ENCODE results near the gene GUCD1.

Gene GUCD1

DNA sequence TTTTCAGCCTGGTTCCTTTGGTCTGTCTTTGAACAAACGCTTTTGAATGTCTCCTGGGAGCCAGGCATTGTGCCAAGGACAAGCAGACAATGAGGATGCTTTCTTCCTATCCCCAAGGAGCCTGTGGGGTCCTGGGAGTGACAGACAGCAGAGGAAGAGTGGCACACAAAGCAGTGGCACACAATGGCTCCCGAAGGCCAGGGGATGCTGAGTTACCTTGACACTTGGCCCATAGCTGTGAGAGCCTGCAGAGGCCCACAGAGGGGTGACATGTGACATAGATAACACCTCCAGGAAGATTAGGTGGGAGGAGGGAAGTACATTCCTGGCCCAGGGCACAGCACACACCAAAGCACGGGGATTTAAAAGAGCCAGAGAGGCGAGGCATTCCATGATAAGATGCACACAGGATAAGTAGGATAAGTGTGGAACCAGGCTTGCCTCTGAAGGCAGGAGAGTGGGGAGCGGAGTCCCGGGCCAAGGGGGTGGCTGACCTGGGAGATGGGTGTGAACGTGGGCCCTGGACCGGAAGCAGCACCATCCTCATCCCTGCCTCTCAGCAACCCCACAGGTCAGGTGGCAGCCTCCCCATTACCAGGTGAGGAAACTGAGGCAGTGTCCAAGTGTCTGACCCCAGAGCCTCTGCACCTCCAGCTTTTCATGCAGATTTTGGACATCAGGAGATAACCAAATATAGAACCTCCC is 53.5 kb downstream of the GUCD1 start:
- DNase-seq, result no peak

DNA sequence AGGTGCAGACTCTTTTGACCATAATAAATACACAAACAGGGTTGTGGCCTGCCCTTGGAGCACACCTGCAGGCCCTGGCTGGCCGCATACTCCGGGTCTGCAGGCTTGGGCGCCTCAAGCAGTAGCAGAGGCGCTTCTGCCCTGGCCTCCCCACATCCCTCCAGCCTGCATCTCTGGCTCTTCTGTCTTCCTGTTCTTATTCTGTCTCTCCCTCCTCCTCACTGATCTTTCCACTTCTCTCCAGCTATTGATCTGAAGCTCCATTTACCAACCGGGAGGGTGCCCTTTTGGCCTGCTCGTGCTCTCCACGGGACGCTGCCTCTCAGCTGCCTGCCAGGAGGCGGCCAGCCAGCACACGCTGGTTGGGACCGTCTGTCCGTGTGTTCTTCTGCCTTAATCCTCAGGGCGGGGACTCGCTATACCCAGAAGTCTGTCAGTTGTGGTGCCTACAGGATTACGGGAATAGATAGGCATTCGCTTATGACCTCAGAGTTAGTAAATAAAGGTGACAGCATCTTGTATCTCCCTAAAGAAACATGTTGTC is 54.6 kb downstream of the GUCD1 start:
- DNase-seq, result no peak

- no peak for DNase-seq
These were observed 55.1 kb downstream of the GUCD1 start for GRCh38 chr22:24499706-24500276.

GRCh38 chr22:24498824-24499223 is 56.1 kb downstream of the GUCD1 start:
- DNase-seq, result no peak

- no peak for DNase-seq
These were observed 57.1 kb downstream of the GUCD1 start for GRCh38 chr22:24497841-24498258.

DNA sequence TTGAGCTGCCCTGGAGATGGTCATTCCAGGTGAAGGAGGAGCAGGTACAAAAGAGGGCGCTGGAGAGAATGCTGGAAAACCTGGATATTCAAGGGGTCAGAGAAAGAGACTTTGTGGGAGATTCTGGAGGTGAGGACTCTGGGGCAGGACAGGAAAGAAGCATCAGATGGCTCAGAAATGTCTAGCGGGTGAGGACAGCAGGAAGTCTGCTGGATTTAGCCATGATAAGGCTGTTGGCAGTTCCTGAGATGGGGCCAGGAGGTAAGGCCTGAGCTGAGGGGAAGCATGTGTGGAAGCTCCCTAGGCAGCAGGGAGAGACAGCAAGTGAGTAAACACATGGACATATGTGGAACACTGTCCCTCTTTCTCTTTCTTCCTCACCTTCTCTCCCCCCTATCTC is 58.3 kb downstream of the GUCD1 start:
- DNase-seq, result no peak

GRCh38 chr22:24496234-24496633 is 58.7 kb downstream of the GUCD1 start:
- DNase-seq, result no peak

DNA sequence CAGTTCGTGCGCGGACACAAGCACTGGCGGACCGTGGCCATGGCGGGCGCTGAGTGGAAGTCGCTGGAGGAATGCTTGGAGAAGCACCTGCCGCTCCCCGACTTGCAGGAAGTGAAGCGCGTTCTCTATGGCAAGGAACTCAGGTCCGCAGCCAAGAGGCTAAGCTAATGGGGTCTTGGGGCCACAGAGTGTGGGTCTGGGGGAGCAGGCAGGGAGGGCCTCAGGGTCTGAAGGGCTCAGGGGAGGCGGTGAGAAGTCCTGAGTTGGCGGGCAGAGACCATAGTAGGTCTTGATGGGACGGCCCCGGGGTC is 59.6 kb downstream of the GUCD1 start:
- DNase-seq, result no peak

GRCh38 chr22:24494528-24495364 is 60.2 kb downstream of the GUCD1 start, which contains the start of gene UPB1:
Gene UPB1 (plus strand): TSS chr22:24495332. CDS start chr22:24495404, 72 bp downstream.
- DNase-seq, result no peak

DNA sequence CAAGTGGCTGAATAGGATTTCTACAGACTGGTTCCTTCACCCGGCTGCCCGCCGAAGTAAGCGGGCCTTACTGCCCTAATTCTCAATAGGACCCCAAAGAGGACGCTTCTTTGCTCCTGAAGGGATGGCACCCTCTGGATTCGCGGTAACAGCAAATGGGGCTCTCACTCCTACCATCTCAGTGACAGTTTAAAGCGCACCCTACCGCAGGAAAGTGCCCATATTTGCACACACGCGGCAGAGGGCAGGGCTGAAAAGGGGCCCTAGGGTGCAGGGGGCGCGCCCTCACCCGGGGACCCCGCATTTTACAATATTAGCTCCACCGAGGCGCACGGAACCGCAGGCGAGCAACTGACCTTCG is 60.8 kb downstream of the GUCD1 start:
- no peak for DNase-seq

DNA sequence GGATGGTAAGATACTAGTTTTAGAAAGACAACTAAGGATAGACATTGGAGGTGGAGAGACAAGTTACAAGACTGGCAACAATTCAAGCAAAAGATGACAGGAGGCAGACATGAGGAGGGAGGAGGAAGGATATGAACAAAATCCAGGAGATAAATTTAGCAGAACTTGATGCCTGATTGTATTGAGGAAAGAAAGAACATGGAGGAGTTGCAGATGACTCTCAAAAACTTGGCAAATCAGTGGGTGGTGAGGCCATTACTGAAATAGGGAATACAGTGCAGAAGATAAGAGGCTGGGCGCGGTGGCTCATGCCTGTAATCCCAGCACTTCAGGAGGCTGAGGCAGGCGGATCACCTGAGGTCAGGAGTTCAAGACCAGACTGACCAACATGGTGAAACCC is 62.5 kb downstream of the GUCD1 start:
- no peak for DNase-seq

All from bone marrow (tissue), 2 donors.